Hepatocyte (in vitro differentiated cells): Measurements from ENCODE around the gene PTPRE.

Experiments
- CTCF ChIP-seq: fragments of 200-600 bp; sonication (generic); IDR thresholded peaks from 2 replicates; pipeline ENCODE4 v1.5.1; 2016; ENCODE audit warnings: antibody characterized with exemption, mild to moderate bottlenecking; ENCODE audit not compliant: poor library complexity
- EZH2 ChIP-seq: fragments of 200-600 bp; sonication (generic); IDR thresholded peaks from 2 replicates; pipeline ENCODE4 v1.6.1; 2016; ENCODE audit warnings: antibody characterized with exemption, mild to moderate bottlenecking, borderline replicate concordance
- EZH2phosphoT487 ChIP-seq: fragments of 200-600 bp; sonication (generic); IDR thresholded peaks from one replicate; pipeline ENCODE4 v1.6.1; 2018; ENCODE audit warnings: antibody characterized with exemption, mild to moderate bottlenecking, low read depth, moderate library complexity; ENCODE audit not compliant: unreplicated experiment, severe bottlenecking

GRCh38 chr10:128030498-128031072, 123.7 kb downstream of the PTPRE start:
- TF ChIP-seq CTCF (no peak), EZH2phosphoT487 (no peak), EZH2 (no peak)
